ENCODE measurements around the gene AUTS2. TPM values are rescaled to one million over a fixed set of nuclear protein-coding genes. Genes with fewer than 3 reads are reported as not detected.

Gene AUTS2
- total RNA-seq, 2 donors from 2014 or later = 8.6 TPM

DNA sequence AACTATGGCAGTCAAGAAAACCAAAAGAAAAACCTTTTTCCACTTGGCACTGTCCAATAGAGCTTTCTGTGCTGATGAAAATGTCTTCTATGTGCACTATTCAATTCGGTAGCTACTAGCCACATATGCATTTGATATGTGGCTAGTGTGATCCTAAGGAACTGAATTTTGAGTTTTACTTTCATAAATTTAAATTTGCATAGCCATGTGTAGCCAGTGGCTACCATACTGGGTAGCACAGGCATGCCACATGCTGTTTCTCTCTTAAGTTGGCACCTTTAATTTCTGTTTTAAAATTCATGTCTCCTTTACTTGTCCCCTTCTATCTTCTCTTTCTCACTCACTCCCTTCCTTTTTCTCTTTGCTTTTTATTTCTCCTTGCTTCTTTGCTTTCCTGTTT, 455.7 kb downstream of the AUTS2 start:
- no peaks in the 10 kb centered on the region for H3K27me3 ChIP-seq
- H3K4me1 ChIP-seq = no peaks in the 10 kb centered on the region
- DNase-seq (ENCODE audit: low spot score) = no peak
- H3K4me3 ChIP-seq = no peak overlapping the region
- H3K27ac ChIP-seq = no peak overlapping the region
- no peaks in the 10 kb centered on the region for H3K36me3 ChIP-seq
- TF ChIP-seq, protein P1, sequence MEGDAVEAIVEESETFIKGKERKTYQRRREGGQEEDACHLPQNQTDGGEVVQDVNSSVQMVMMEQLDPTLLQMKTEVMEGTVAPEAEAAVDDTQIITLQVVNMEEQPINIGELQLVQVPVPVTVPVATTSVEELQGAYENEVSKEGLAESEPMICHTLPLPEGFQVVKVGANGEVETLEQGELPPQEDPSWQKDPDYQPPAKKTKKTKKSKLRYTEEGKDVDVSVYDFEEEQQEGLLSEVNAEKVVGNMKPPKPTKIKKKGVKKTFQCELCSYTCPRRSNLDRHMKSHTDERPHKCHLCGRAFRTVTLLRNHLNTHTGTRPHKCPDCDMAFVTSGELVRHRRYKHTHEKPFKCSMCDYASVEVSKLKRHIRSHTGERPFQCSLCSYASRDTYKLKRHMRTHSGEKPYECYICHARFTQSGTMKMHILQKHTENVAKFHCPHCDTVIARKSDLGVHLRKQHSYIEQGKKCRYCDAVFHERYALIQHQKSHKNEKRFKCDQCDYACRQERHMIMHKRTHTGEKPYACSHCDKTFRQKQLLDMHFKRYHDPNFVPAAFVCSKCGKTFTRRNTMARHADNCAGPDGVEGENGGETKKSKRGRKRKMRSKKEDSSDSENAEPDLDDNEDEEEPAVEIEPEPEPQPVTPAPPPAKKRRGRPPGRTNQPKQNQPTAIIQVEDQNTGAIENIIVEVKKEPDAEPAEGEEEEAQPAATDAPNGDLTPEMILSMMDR (IDR thresholded peaks at IDR 0.05) = no peak
- H3K9me3 ChIP-seq = no peaks in the 10 kb centered on the region

DNA sequence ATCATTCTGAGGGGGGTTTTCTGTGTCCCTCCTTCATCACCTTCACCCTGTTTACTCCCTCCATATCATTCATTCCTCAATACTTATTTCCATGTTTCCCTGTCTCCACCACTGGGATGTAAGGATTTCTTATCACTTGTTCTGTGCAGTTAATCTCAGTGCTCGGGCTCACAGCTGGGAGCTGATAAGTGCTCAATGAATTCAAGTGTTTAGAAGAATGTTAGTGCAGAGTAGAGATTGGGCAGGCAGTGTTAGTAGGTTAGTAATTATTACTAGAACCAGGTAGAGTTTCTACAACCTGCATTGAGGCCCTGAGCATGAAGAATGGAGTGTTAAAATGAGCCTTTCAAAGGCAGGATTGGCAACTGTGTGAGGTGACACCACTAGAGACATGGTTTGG, 458.1 kb downstream of the AUTS2 start:
- Histone ChIP-seq H3K4me1 (no peaks in the 10 kb centered on the region), H3K27me3 (no peaks in the 10 kb centered on the region), H3K27ac (no peak overlapping the region), H3K4me3 (no peak overlapping the region), H3K36me3 (no peaks in the 10 kb centered on the region), H3K9me3 (no peaks in the 10 kb centered on the region)
- TF ChIP-seq, protein P1 (IDR thresholded peaks at IDR 0.05) = no peak
- no peak for DNase-seq (ENCODE audit: low spot score)

DNA sequence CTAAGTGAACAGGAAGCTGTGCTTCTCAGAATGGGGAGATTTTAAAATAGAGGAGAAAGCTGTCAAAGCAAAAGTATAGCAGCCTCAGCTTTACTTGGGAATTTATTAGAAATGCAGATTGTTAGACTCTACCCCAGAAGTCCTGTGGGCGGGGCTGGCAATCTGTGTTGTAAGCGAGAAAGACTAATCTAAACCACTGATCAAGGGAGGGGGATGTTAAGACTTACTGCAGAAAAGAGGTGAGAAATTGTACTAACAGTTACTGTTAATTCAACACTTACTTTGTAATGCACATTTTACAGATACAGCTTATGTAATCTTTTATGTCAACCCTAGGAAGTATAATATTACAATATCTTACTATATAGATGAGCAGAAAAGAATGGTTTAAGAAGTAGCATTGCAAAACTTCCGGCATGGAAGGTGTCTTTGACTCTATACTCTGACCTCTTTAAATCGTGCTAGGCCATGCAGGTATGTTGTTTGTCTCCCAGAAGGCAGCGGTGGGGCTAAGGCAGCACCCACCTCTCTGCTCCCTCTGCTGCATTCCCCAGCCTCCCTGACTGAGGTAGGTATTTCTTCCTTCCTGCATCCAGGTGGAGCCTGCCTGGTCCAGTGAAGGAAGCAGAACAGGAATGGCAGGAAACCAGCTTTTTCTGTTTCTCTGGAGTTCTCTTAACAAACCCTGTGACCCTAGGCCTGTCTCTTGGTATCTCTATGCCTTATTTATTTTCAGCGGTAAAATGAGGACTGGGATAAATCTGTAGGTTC, 462.2 kb downstream of the AUTS2 start:
- peaks cover 0 to 7% of the 10 kb centered on the region in 2 donors for H3K4me1 ChIP-seq
- no peak overlapping the region for H3K27ac ChIP-seq
- DNase-seq (ENCODE audit: low spot score) = no peak
- H3K9me3 ChIP-seq = no peaks in the 10 kb centered on the region
- TF ChIP-seq, protein P1 (IDR thresholded peaks at IDR 0.05) = no peak
- H3K36me3 ChIP-seq = no peaks in the 10 kb centered on the region
- no peak overlapping the region for H3K4me3 ChIP-seq
- no peaks in the 10 kb centered on the region for H3K27me3 ChIP-seq

DNA sequence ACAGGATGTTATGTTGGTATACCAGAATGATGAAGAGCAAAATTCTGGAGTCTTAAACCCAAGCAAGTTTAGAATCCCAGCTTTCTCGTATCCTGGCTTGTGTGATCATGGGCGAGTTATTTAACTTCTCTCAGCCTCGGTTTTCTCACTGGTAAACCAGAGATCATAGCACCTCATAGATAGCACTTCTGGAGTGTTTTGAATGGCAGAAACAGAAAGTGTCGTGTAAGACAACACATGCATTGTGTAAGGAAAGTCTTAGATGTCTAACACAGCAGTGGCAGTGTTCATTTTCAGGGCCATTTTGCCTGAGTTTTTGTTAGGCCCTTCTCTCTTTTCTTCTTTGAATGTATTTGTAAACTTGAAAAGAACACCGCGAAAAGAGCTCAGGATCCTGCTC, 465.1 kb downstream of the AUTS2 start:
- Histone ChIP-seq H3K9me3 (no peaks in the 10 kb centered on the region), H3K27ac (no peak overlapping the region), H3K4me1 (peaks cover 0 to 7% of the 10 kb centered on the region in 2 donors), H3K36me3 (no peaks in the 10 kb centered on the region), H3K27me3 (no peaks in the 10 kb centered on the region), H3K4me3 (no peak overlapping the region)
- no peak for DNase-seq (ENCODE audit: low spot score)
- TF ChIP-seq, protein P1 (IDR thresholded peaks at IDR 0.05) = no peak

DNA sequence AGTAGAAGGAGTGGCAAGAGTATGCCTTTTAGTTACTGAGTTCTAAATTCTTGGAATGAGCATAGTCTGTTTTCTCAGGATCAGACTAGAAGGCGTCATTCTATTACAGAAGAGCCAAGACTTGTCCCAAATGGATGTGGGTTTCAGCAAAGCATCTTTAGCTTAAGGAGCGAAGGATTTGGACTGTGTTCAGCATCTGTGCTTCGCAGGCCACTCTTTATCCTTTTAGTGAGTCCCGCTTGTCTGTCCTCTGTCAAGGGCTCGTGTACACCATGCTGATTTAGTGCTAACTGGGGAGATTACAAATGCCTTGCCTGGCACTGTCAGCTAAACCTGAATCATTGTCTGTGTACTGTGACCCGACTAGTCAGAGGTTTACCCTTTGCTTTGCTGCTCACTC, 465.7 kb downstream of the AUTS2 start:
- no peaks in the 10 kb centered on the region for H3K36me3 ChIP-seq
- no peaks in the 10 kb centered on the region for H3K9me3 ChIP-seq
- peaks cover 0 to 7% of the 10 kb centered on the region in 2 donors for H3K4me1 ChIP-seq
- H3K27me3 ChIP-seq = no peaks in the 10 kb centered on the region
- no peak overlapping the region for H3K4me3 ChIP-seq
- TF ChIP-seq, protein P1 (IDR thresholded peaks at IDR 0.05) = no peak
- H3K27ac ChIP-seq = no peak overlapping the region
- no peak for DNase-seq (ENCODE audit: low spot score)

DNA sequence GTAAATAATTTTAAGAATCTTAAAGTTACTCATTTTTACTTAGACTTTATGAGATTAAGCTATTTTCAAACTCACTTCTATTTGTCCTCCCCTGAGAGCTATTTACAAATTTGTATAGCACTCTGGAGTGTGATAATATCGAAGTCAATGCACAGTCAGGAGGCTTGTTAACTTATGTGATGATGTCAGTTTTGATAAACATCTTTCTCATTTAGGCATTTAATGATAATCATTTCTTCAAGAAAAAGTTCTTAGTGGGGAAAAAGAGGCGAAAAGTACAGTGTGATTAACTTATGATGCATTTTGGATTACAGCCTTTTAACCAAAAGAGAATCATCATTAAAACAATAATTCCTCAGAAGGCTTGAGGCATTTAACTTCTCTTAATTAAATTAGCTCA, 468.6 kb downstream of the AUTS2 start:
- Histone ChIP-seq H3K4me1 (peaks cover 0 to 10% of the 10 kb centered on the region in 2 donors), H3K27me3 (no peaks in the 10 kb centered on the region), H3K27ac (no peak overlapping the region), H3K36me3 (no peaks in the 10 kb centered on the region), H3K9me3 (no peaks in the 10 kb centered on the region), H3K4me3 (no peak overlapping the region)
- DNase-seq (ENCODE audit: low spot score) = no peak
- TF ChIP-seq, protein P1 (IDR thresholded peaks at IDR 0.05) = no peak

All from right atrium auricular region (tissue), 2 donors.